GM19463 (cell line): ENCODE measurements around the gene SSX4B.
"Not testable (repeated sequence)": the region's sequence is repeated elsewhere in the genome, so short reads cannot be mapped to it uniquely, and the experiment has no call there.

ENCODE experiments used
- ATAC-seq: cut with Tn5 transposase; IDR thresholded peaks from one replicate; pipeline ENCODE4 v1.9.1; 2021; ENCODE audit warnings: mild to moderate bottlenecking, moderate library complexity; ENCODE audit not compliant: unreplicated experiment

The SSX4B gene

DNA sequence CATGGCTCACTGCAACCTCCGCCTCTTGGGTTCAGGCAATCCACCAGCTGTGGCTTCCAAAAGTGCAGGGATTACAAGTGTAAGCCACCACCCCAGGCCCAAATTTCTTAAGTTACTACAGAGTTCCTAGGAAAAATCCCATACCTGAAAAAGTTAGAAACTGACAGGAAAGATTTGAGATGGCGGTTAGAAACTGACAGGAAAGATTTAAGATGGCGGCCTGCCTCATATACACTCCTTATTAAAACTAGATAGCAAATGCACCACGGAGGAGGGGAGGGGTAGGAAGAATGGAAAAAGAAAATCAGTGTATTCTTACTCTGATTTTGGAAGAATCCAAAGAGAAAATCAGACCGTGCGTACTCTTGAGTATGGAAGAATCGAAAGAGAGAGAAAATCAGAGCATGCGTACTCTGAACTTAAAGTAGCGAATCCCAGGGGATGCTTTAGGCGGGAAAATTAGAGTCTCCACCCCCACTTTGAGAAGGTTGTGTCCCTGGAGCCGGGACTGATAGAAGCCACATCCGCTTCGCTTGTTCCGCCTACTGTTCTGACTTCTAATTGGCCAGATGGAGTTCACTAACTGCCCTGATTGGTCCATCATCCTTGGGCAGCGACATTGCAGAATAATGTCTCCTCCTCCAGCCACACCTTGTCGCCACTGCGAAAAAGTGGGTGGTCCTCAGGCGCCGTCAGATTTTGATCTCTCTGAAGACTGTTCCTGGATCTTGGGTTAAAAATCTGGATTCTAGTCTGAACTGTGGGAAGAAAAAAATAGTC lies 55.3 kb downstream of the SSX4B start, which contains the start of gene SSX3:
TSS of gene SSX3 (minus strand) at position 389 of the 780 bp plus-strand sequence. CDS start 1,454 bp downstream, outside the sequence.
- ATAC-seq: not testable (repeated sequence)
